Retinal pigment epithelial cell (primary cell): Measurements from ENCODE around the gene MANEA.

Source experiments
- DNase-seq: peaks from one replicate; pipeline ENCODE4 v3.0.0-alpha.2; 2010; ENCODE audit warnings: low read depth
- H3K4me3 ChIP-seq: 2 replicates; pipeline ENCODE4 v1.5.1; 2011; ENCODE audit warnings: mild to moderate bottlenecking, low read length, control low read depth, moderate library complexity
- CTCF ChIP-seq: conservative IDR thresholded peaks from 2 replicates; pipeline ENCODE4 v1.5.1; 2011; ENCODE audit warnings: low read depth, low read length, control low read depth, inconsistent platforms

The MANEA gene

GRCh38 chr6:95587989-95588388 lies 10.7 kb downstream of the MANEA start:
- TF ChIP-seq CTCF: no peak
- no peak for DNase-seq
- no peak overlapping the region for H3K4me3 ChIP-seq

- H3K4me3 ChIP-seq: no peak overlapping the region
- DNase-seq: no peak
- no peak for TF ChIP-seq CTCF
These were observed 11.7 kb downstream of the MANEA start for GRCh38 chr6:95589067-95589466.

- DNase-seq: no peak
- TF ChIP-seq CTCF: no peak
- no peak overlapping the region for H3K4me3 ChIP-seq
These were observed 12.7 kb downstream of the MANEA start for GRCh38 chr6:95589826-95590570.

- no peak for DNase-seq
- H3K4me3 ChIP-seq: no peak overlapping the region
- no peak for TF ChIP-seq CTCF
These were observed 15.7 kb downstream of the MANEA start for GRCh38 chr6:95593025-95593424.

- TF ChIP-seq CTCF: no peak
These were observed 18.7 kb downstream of the MANEA start for GRCh38 chr6:95596021-95596420.

GRCh38 chr6:95599706-95600105 lies 22.4 kb downstream of the MANEA start:
- no peak overlapping the region for H3K4me3 ChIP-seq
- TF ChIP-seq CTCF: no peak
- DNase-seq: no peak

More at GRCh38 chr6:95596021-95596420, 18.7 kb downstream of the MANEA start:
- no peak overlapping the region for H3K4me3 ChIP-seq
- DNase-seq: no peak

- DNase-seq: no peak
- no peak for TF ChIP-seq CTCF
- no peak overlapping the region for H3K4me3 ChIP-seq
These were observed 23.8 kb downstream of the MANEA start for GRCh38 chr6:95601133-95601532.
